NCI-H2196 treated with DMSO at 0.1 percent for 48 hours (cell line): ENCODE measurements around the gene TAF10.

Experiments used
- DNase-seq: peaks from one replicate; lab custom pipeline; 2025; ENCODE audit not compliant: unreplicated experiment; lab: John Stamatoyannopoulos, UW

Gene TAF10

GRCh38 chr11:6561288-6561687 lies 50.7 kb downstream of the TAF10 start:
- no peak for DNase-seq
